T-cell (primary cell): ENCODE measurements around the gene ELP6. TPM values are rescaled to one million over a fixed set of nuclear protein-coding genes. Genes with fewer than 3 reads are reported as not detected.
A peak's percentile ranks its signal among the peaks of the same experiment; 100 is the strongest.
"Not testable (repeated sequence)": the region's sequence is repeated elsewhere in the genome, so short reads cannot be mapped to it uniquely, and the experiment has no call there.

Source experiments
- ATAC-seq, 4 experiments: fragments of 200-7000 bp in 3 of 4; fragments of 150-1000 bp in 1 of 4; cut with Tn5 transposase; replicated peaks in 1 of 4; 1 replicate in 3 of 4; 2 replicates in 1 of 4; pipeline ENCODE4 v1.10.0; 2021; ENCODE audit warnings: moderate library complexity in 3 of 4, mild to moderate bottlenecking in 2 of 4, moderate number of reproducible peaks in 1 of 4
- CTCF ChIA-PET, 2 donors: fragments of 300-600 bp; sonication (Branson Sonifier 250); formaldehyde crosslinking; loops; one replicate each; lab custom pipeline; 2022; ENCODE audit warnings: antibody characterized with exemption in 2 of 2; lab: Charles Lee
- POLR2A ChIA-PET, 2 donors: fragments of 300-600 bp; sonication (Branson Sonifier 250); formaldehyde crosslinking; loops; one replicate each; lab custom pipeline; 2022; ENCODE audit warnings: antibody characterized with exemption in 2 of 2; lab: Charles Lee
- DNase-seq, 35 experiments: peaks; one replicate each; pipeline versions ENCODE4 v3.0.0 to v3.0.0-alpha.2; 2013 to 2023
- H3K27ac ChIP-seq: one replicate; pipeline ENCODE4 v1.5.1; 2013; ENCODE audit warnings: low read length
- H3K27me3 ChIP-seq, 2 experiments: replicated peaks in 1 of 2; 1 replicate in 1 of 2; 2 replicates in 1 of 2; pipeline versions ENCODE4 v1.6.1 to v1.7.0; 2013; ENCODE audit warnings: low read length in 1 of 2, mixed read lengths in 1 of 2; ENCODE audit not compliant: control insufficient read depth in 2 of 2, insufficient read depth in 2 of 2; ENCODE audit errors: extremely low read depth in 1 of 2
- H3K36me3 ChIP-seq, 2 donors: 1 replicate in 1 of 2; 2 replicates in 1 of 2; pipeline versions ENCODE4 v1.6.1 to v1.7.0; 2013; ENCODE audit warnings: low read length in 1 of 2; ENCODE audit not compliant: control insufficient read depth in 2 of 2, insufficient read depth in 1 of 2; ENCODE audit errors: extremely low read depth in 1 of 2
- H3K4me1 ChIP-seq, 2 experiments: 1 replicate in 1 of 2; 2 replicates in 1 of 2; pipeline versions ENCODE4 v1.6.1 to v1.7.0; 2013; ENCODE audit warnings: low read length in 2 of 2, mixed read lengths in 1 of 2; ENCODE audit not compliant: insufficient read depth in 2 of 2, control insufficient read depth in 1 of 2; ENCODE audit errors: extremely low read depth in 1 of 2
- H3K4me3 ChIP-seq, 2 donors: 1 replicate in 1 of 2; 2 replicates in 1 of 2; pipeline versions ENCODE4 v1.5.1 to v1.7.0; 2013; ENCODE audit warnings: mild to moderate bottlenecking in 2 of 2, low read length in 1 of 2, moderate library complexity in 1 of 2; ENCODE audit not compliant: control insufficient read depth in 1 of 2; ENCODE audit errors: extremely low read depth in 1 of 2
- H3K9me3 ChIP-seq: 2 replicates; pipeline ENCODE4 v1.7.0; 2013
- H3K27ac Mint-ChIP-seq, 2 donors: one replicate each; pipeline ENCODE4 v1.8.0; 2020 to 2021; ENCODE audit warnings: mild to moderate bottlenecking in 2 of 2, mixed read lengths in 2 of 2
- H3K27me3 Mint-ChIP-seq, 2 donors: one replicate each; pipeline ENCODE4 v1.8.0; 2021 to 2022; ENCODE audit warnings: mixed read lengths in 2 of 2
- H3K36me3 Mint-ChIP-seq: one replicate; pipeline ENCODE4 v1.8.0; 2021; ENCODE audit warnings: mixed read lengths
- H3K4me1 Mint-ChIP-seq, 3 donors: one replicate each; pipeline ENCODE4 v1.8.0; 2020 to 2022; ENCODE audit warnings: mixed read lengths in 3 of 3, mild to moderate bottlenecking in 1 of 3
- H3K4me3 Mint-ChIP-seq, 3 donors: one replicate each; pipeline ENCODE4 v1.8.0; 2020 to 2022; ENCODE audit warnings: mild to moderate bottlenecking in 3 of 3, mixed read lengths in 3 of 3, moderate library complexity in 3 of 3
- H3K9me3 Mint-ChIP-seq, 3 donors: one replicate each; pipeline ENCODE4 v1.8.0; 2020 to 2022; ENCODE audit warnings: mixed read lengths in 3 of 3
- WGBS: methylation state at CpG from one replicate; pipeline ENCODE4 v1.1.5; 2013; ENCODE audit warnings: missing lambda C conversion rate; ENCODE audit not compliant: insufficient coverage; 5-methylcytosine and 5-hydroxymethylcytosine counted together
- total RNA-seq, 35 experiments: library from RNA in 6 of 35; stranded (reverse) in 6 of 35; fragments of 120-200 nt in 1 of 35; gene quantifications; one replicate each; pipeline versions ENCODE4 v1.2.1 to v1.2.4 and lab custom pipeline; 2013 to 2026

The ELP6 gene
- total RNA-seq, 5 donors from 2014 or later (not counting 1 experiment from before 2014, with no cell fraction given): 22.3 to 31.4 (median 27.2) TPM

GRCh38 chr3:47485812-47486211, 27.7 kb downstream of the ELP6 start:
- Histone ChIP-seq H3K36me3 (peaks cover 0 to 4% of the 10 kb centered on the region in 2 donors), H3K27ac (no peak overlapping the region), H3K4me3 (no peak overlapping the region), H3K27me3 (no peaks in the 10 kb centered on the region), H3K9me3 (no peaks in the 10 kb centered on the region), H3K4me1 (no peaks in the 10 kb centered on the region)
- Mint-ChIP-seq H3K4me3 (no peak overlapping the region), H3K27me3 (no peaks in the 10 kb centered on the region), H3K36me3 (peaks cover 4% of the 10 kb centered on the region), H3K4me1 (no peaks in the 10 kb centered on the region), H3K9me3 (no peaks in the 10 kb centered on the region), H3K27ac (no peak overlapping the region)
- no peak for ATAC-seq
- CTCF ChIA-PET: no interaction called here
- no CpG with 5 or more reads among the region's 3 CpGs for WGBS
- POLR2A ChIA-PET: interaction anchor here in 1 of 2 donors (0.6 kb wide), 1 partner anchor 287 kb away, joined by 5 read pairs; no protein-coding TSS in a partner anchor
- DNase-seq: no peak

DNA sequence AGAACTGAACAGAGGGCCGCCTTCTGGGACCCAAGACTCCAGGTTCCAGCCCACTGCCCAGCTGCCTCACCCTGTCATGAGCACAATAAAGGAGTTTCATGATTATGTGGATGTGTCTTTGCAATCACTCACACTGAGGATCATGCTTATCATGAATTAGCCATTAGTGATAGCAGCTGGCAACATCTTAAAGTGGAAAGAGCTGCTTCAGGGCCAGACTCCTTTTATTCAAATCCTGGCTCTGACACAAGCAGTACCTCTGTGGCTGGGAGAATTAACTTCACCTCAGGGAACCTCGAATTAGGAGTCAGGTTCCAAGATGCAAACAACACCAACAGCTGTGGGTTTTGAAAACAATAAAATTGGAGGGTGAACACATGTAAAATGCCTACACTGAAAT, 31.1 kb downstream of the ELP6 start:
- no peak for DNase-seq
- Histone ChIP-seq H3K27ac (no peak overlapping the region), H3K27me3 (no peaks in the 10 kb centered on the region), H3K4me3 (no peak overlapping the region), H3K9me3 (no peaks in the 10 kb centered on the region), H3K36me3 (no peaks in the 10 kb centered on the region), H3K4me1 (no peaks in the 10 kb centered on the region)
- Mint-ChIP-seq H3K9me3 (no peaks in the 10 kb centered on the region), H3K4me3 (no peak overlapping the region), H3K27me3 (no peaks in the 10 kb centered on the region), H3K4me1 (peaks cover 0 to 2% (median 0%) of the 10 kb centered on the region in 3 donors), H3K27ac (no peak overlapping the region), H3K36me3 (peaks cover 3% of the 10 kb centered on the region)
- ChIA-PET POLR2A (interaction anchor here in 1 of 2 donors (0.6 kb wide), 1 partner anchor 53 kb away, joined by 3 read pairs; no protein-coding TSS in a partner anchor), CTCF (no interaction called here)
- ATAC-seq: no peak
- WGBS: 100% methylated on average over 1 of the region's 2 CpGs

DNA sequence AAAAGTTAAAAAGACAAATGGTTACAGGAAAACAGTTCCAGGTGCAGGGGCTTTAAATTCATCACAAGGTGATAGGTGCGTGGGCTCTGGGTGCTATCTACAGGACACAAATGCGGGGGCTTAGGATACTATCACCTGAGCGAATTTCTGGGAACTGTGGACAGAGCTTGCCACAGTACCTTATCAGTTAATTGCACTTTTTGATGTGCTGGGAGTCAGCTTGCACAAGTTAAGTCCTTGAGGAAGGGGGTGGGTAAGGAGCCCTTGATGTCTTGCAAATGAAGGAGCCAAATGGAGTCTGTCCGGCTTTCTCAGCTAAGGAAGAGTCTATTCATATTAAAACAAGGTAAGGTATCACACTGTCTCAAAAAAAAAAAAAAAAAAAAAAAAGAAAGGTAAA, 31.7 kb downstream of the ELP6 start:
- CTCF ChIA-PET, H3K9me3 ChIP-seq, H3K4me3 Mint-ChIP-seq, H3K4me3 ChIP-seq, H3K27me3 Mint-ChIP-seq, H3K27me3 ChIP-seq, DNase-seq, H3K36me3 Mint-ChIP-seq, H3K27ac Mint-ChIP-seq, H3K4me1 ChIP-seq, ATAC-seq, H3K27ac ChIP-seq, H3K9me3 Mint-ChIP-seq, H3K4me1 Mint-ChIP-seq, H3K36me3 ChIP-seq: not testable (repeated sequence)
- 94% methylated on average over 2 of the region's 4 CpGs for WGBS
- POLR2A ChIA-PET: interaction anchor here in 1 of 2 donors (0.6 kb wide), 1 partner anchor 31 kb away, joined by 4 read pairs; no protein-coding TSS in a partner anchor

GRCh38 chr3:47480267-47480666, 33.2 kb downstream of the ELP6 start:
- WGBS: 91% methylated on average over 3 of the region's 6 CpGs
- H3K4me3 Mint-ChIP-seq, DNase-seq, H3K9me3 ChIP-seq, H3K27ac ChIP-seq, H3K27ac Mint-ChIP-seq, H3K9me3 Mint-ChIP-seq, H3K4me3 ChIP-seq, H3K36me3 ChIP-seq, ATAC-seq, H3K27me3 Mint-ChIP-seq, H3K36me3 Mint-ChIP-seq, H3K27me3 ChIP-seq, CTCF ChIA-PET, POLR2A ChIA-PET: not testable (repeated sequence)
- H3K4me1 ChIP-seq: peaks cover 6 to 13% of the 10 kb centered on the region in 2 experiments
- peaks cover 12% of the 10 kb centered on the region in 3 donors for H3K4me1 Mint-ChIP-seq

GRCh38 chr3:47479826-47480160, 33.7 kb downstream of the ELP6 start:
- DNase-seq: no peak
- ChIA-PET POLR2A (interaction anchor here in 1 of 2 donors (0.5 to 0.7 kb wide), 2 partner anchors 300 to 1181 kb away, joined by 4 to 11 read pairs; no protein-coding TSS in a partner anchor), CTCF (no interaction called here)
- Histone ChIP-seq H3K27ac (no peak overlapping the region), H3K36me3 (no peaks in the 10 kb centered on the region), H3K4me1 (peaks cover 7 to 17% of the 10 kb centered on the region in 2 experiments), H3K9me3 (no peaks in the 10 kb centered on the region), H3K4me3 (no peak overlapping the region), H3K27me3 (no peaks in the 10 kb centered on the region)
- no peak for ATAC-seq
- H3K27me3 Mint-ChIP-seq: no peaks in the 10 kb centered on the region
- H3K9me3 Mint-ChIP-seq: no peaks in the 10 kb centered on the region
- H3K4me1 Mint-ChIP-seq: peaks cover 16 to 17% (median 16%) of the 10 kb centered on the region in 3 donors
- no CpG with 5 or more reads among the region's 2 CpGs for WGBS
- H3K4me3 Mint-ChIP-seq: no peak overlapping the region
- H3K36me3 Mint-ChIP-seq: no peaks in the 10 kb centered on the region
- no peak overlapping the region for H3K27ac Mint-ChIP-seq

GRCh38 chr3:47478022-47478421, 35.5 kb downstream of the ELP6 start:
- Histone ChIP-seq H3K27me3 (no peaks in the 10 kb centered on the region), H3K9me3 (no peaks in the 10 kb centered on the region), H3K4me3 (no peak overlapping the region), H3K27ac (no peak overlapping the region), H3K36me3 (no peaks in the 10 kb centered on the region), H3K4me1 (peaks cover 15 to 31% of the 10 kb centered on the region in 2 experiments)
- DNase-seq: no peak
- ATAC-seq: no peak
- peak overlapping the region in 2 of 3 donors; percentile 9 to 19 for H3K4me3 Mint-ChIP-seq
- H3K27me3 Mint-ChIP-seq: no peaks in the 10 kb centered on the region
- no peaks in the 10 kb centered on the region for H3K36me3 Mint-ChIP-seq
- no peak overlapping the region for H3K27ac Mint-ChIP-seq
- H3K4me1 Mint-ChIP-seq: peaks cover 31 to 33% (median 32%) of the 10 kb centered on the region in 3 donors
- H3K9me3 Mint-ChIP-seq: no peaks in the 10 kb centered on the region
- POLR2A ChIA-PET: no interaction called here
- CTCF ChIA-PET: interaction anchor here in 1 of 2 donors (0.6 kb wide), 1 partner anchor 57 kb away, joined by 3 read pairs; no protein-coding TSS in a partner anchor
